MCF 10A (cell line): ENCODE measurements around the gene PRELID3B. TPM values are rescaled to one million over a fixed set of nuclear protein-coding genes. Genes with fewer than 3 reads are reported as not detected.
A peak's percentile ranks its signal among the peaks of the same experiment; 100 is the strongest.

Source experiments
- BruUV-seq: library from RNA; stranded (reverse); fragments of 400-500 nt; replicated peaks from 2 replicates; lab custom pipeline; 2021; lab: Mats Ljungman, UMichigan
- CTCF ChIA-PET: fragments of 300-600 bp; sonication (Branson Sonifier 250); formaldehyde crosslinking; extraction: SDS; loops from one replicate; lab custom pipeline; 2021; ENCODE audit warnings: antibody characterized with exemption, inconsistent platforms; lab: Yijun Ruan, JAX
- POLR2A ChIA-PET: fragments of 300-600, 350-650 bp; sonication (Branson Sonifier 250); formaldehyde crosslinking; extraction: SDS; loops from one replicate; lab custom pipeline; 2020; ENCODE audit warnings: antibody characterized with exemption, inconsistent platforms; lab: Yijun Ruan, JAX
- DNase-seq: peaks from one replicate; pipeline ENCODE4 v3.0.0-alpha.2; 2018; ENCODE audit not compliant: unreplicated experiment
- H3K27ac Mint-ChIP-seq: one replicate; pipeline ENCODE4 v1.8.0; 2022; ENCODE audit warnings: mild to moderate bottlenecking, low read depth, mixed read lengths; ENCODE audit not compliant: unreplicated experiment
- H3K27me3 Mint-ChIP-seq: one replicate; pipeline ENCODE4 v1.8.0; 2022; ENCODE audit warnings: mixed read lengths; ENCODE audit not compliant: insufficient read depth, unreplicated experiment
- H3K36me3 Mint-ChIP-seq: one replicate; pipeline ENCODE4 v1.8.0; 2022; ENCODE audit warnings: mild to moderate bottlenecking, moderate library complexity, mixed read lengths; ENCODE audit not compliant: insufficient read depth, unreplicated experiment
- H3K4me1 Mint-ChIP-seq: one replicate; pipeline ENCODE4 v1.8.0; 2022; ENCODE audit warnings: mixed read lengths; ENCODE audit not compliant: insufficient read depth, unreplicated experiment
- H3K4me3 Mint-ChIP-seq: one replicate; pipeline ENCODE4 v1.8.0; 2022; ENCODE audit warnings: mild to moderate bottlenecking, moderate library complexity, mixed read lengths; ENCODE audit not compliant: unreplicated experiment
- H3K9me3 Mint-ChIP-seq: one replicate; pipeline ENCODE4 v1.8.0; 2022; ENCODE audit warnings: mixed read lengths; ENCODE audit not compliant: unreplicated experiment
- intact Hi-C: fragments of 100-400 bp; cut with micrococcal nuclease; formaldehyde crosslinking; loops from 2 replicates; pipeline ENCODE4 v1.14.1; 2022
- total RNA-seq: library from RNA; stranded (reverse); gene quantifications from 2 replicates; pipeline ENCODE4 v1.2.3, GENCODE V29; 2022
- TF ChIP-seq, protein P1 (sequence below): fragments of 200-600 bp; IDR thresholded peaks from one replicate; pipeline ENCODE4 v1.8.0; 2022; ENCODE audit warnings: antibody characterized with exemption, mild to moderate bottlenecking; ENCODE audit not compliant: unreplicated experiment

The PRELID3B gene
- total RNA-seq, 1 experiment from 2014 or later, result 197 TPM

GRCh38 chr20:58998656-58999055 is 43.9 kb downstream of the PRELID3B start:
- intact Hi-C loops, result no loop called here
- CTCF ChIA-PET, result interaction anchor here (0.6 kb wide), 1 partner anchor 8 kb away, joined by 3 read pairs; no protein-coding TSS in a partner anchor

GRCh38 chr20:58997141-58997770 is 45.3 kb downstream of the PRELID3B start:
- peaks cover 86% of the 10 kb centered on the region for H3K36me3 Mint-ChIP-seq
- TF ChIP-seq, protein P1, sequence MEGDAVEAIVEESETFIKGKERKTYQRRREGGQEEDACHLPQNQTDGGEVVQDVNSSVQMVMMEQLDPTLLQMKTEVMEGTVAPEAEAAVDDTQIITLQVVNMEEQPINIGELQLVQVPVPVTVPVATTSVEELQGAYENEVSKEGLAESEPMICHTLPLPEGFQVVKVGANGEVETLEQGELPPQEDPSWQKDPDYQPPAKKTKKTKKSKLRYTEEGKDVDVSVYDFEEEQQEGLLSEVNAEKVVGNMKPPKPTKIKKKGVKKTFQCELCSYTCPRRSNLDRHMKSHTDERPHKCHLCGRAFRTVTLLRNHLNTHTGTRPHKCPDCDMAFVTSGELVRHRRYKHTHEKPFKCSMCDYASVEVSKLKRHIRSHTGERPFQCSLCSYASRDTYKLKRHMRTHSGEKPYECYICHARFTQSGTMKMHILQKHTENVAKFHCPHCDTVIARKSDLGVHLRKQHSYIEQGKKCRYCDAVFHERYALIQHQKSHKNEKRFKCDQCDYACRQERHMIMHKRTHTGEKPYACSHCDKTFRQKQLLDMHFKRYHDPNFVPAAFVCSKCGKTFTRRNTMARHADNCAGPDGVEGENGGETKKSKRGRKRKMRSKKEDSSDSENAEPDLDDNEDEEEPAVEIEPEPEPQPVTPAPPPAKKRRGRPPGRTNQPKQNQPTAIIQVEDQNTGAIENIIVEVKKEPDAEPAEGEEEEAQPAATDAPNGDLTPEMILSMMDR, result no peak
- H3K4me1 Mint-ChIP-seq, result no peaks in the 10 kb centered on the region
- intact Hi-C loops, result no loop called here
- ChIA-PET POLR2A (interaction anchor here (1.1 kb wide), 1 partner anchor 15 kb away, joined by 4 read pairs; no protein-coding TSS in a partner anchor), CTCF (interaction anchor here (0.7 to 1.8 kb wide), 2 partner anchors 13 to 764 kb away, joined by 3 read pairs; no protein-coding TSS in a partner anchor)
- no peaks in the 10 kb centered on the region for H3K27me3 Mint-ChIP-seq
- H3K4me3 Mint-ChIP-seq, result no peak overlapping the region
- no peak for DNase-seq
- no peak overlapping the region for H3K27ac Mint-ChIP-seq
- no peaks in the 10 kb centered on the region for H3K9me3 Mint-ChIP-seq
- no TSS peak for BruUV-seq

More at GRCh38 chr20:58998656-58999055, 43.9 kb downstream of the PRELID3B start:
- POLR2A ChIA-PET, result interaction anchor here (1.0 to 3.1 kb wide), 3 partner anchors 9 to 65 kb away, joined by 3 to 12 read pairs (median 4); no protein-coding TSS in a partner anchor
- H3K9me3 Mint-ChIP-seq, result no peaks in the 10 kb centered on the region
- H3K36me3 Mint-ChIP-seq, result peaks cover 82% of the 10 kb centered on the region
- no peak overlapping the region for H3K4me3 Mint-ChIP-seq
- BruUV-seq, result no TSS peak
- TF ChIP-seq, protein P1, result no peak
- no peak overlapping the region for H3K27ac Mint-ChIP-seq
- DNase-seq, result no peak
- H3K27me3 Mint-ChIP-seq, result no peaks in the 10 kb centered on the region
- peaks cover 14% of the 10 kb centered on the region for H3K4me1 Mint-ChIP-seq

DNA sequence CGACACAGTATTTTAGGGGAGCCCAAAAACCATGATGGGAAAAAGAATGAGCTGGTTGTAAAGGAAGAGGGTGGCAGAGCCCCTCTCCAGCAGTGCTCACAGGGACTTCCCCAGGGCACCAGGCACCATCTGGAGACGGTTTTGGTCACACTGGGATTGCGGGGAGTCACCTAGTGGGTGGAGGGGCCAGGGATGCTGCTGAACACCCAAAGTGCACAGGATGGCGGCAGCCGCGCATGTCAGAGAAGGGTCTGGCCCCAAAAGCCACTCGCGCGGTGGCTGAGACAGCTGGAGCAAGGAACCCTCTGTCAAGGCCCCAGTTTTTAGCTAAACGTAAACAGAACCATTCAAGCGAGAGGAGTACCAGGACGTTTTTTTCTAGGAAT is 46.4 kb downstream of the PRELID3B start:
- DNase-seq, result no peak
- no peaks in the 10 kb centered on the region for H3K27me3 Mint-ChIP-seq
- ChIA-PET POLR2A (interaction anchor here (1.1 kb wide), 1 partner anchor 14 kb away, joined by 4 read pairs; no protein-coding TSS in a partner anchor), CTCF (interaction anchor here (1.0 to 1.8 kb wide), 2 partner anchors 14 to 228 kb away, joined by 3 read pairs; no protein-coding TSS in a partner anchor)
- no peak overlapping the region for H3K27ac Mint-ChIP-seq
- TF ChIP-seq, protein P1, result no peak
- BruUV-seq, result no TSS peak
- no peaks in the 10 kb centered on the region for H3K9me3 Mint-ChIP-seq
- H3K36me3 Mint-ChIP-seq, result peaks cover 86% of the 10 kb centered on the region
- no peaks in the 10 kb centered on the region for H3K4me1 Mint-ChIP-seq
- no peak overlapping the region for H3K4me3 Mint-ChIP-seq
- intact Hi-C loops, result no loop called here

- CTCF ChIA-PET, result interaction anchor here (1.0 to 1.8 kb wide), 2 partner anchors 15 to 228 kb away, joined by 3 read pairs; no protein-coding TSS in a partner anchor
These were observed 46.9 kb downstream of the PRELID3B start for GRCh38 chr20:58995461-58996225.

More at GRCh38 chr20:58995461-58996225, 46.9 kb downstream of the PRELID3B start:
- H3K27me3 Mint-ChIP-seq, result no peaks in the 10 kb centered on the region
- H3K4me1 Mint-ChIP-seq, result no peaks in the 10 kb centered on the region
- no peak for DNase-seq
- H3K36me3 Mint-ChIP-seq, result peaks cover 87% of the 10 kb centered on the region
- H3K9me3 Mint-ChIP-seq, result no peaks in the 10 kb centered on the region
- TSS peak; percentile 89 for BruUV-seq
- TF ChIP-seq, protein P1, result no peak
- H3K27ac Mint-ChIP-seq, result no peak overlapping the region
- no peak overlapping the region for H3K4me3 Mint-ChIP-seq
- intact Hi-C loops, result no loop called here
- POLR2A ChIA-PET, result interaction anchor here (1.1 kb wide), 1 partner anchor 14 kb away, joined by 4 read pairs; no protein-coding TSS in a partner anchor
